Adrenal gland (tissue), 12 donors: ENCODE measurements around the gene AEBP1. TPM values are rescaled to one million over a fixed set of nuclear protein-coding genes. Genes with fewer than 3 reads are reported as not detected.

Source experiments
- DNase-seq, 7 donors: peaks; one replicate each; pipeline ENCODE4 v3.0.0-alpha.2; 2019 to 2020
- H3K27ac ChIP-seq, 5 donors: fragments of 200-600 bp; sonication (generic) in 4 of 5; 1 replicate in 3 of 5; 2 replicates in 2 of 5; pipeline versions ENCODE4 v1.5.1 to v1.8.0; 2016 to 2020; ENCODE audit warnings: mild to moderate bottlenecking in 1 of 5
- H3K27me3 ChIP-seq: fragments of 200-600 bp; 2 replicates; pipeline ENCODE4 v1.8.0; 2021
- H3K36me3 ChIP-seq, 2 donors: fragments of 200-600 bp; replicated peaks in 1 of 2; 1 replicate in 1 of 2; 2 replicates in 1 of 2; pipeline versions ENCODE4 v1.5.1 to v1.8.0; 2018 to 2022
- H3K4me1 ChIP-seq, 2 donors: fragments of 200-600 bp; replicated peaks in 1 of 2; 1 replicate in 1 of 2; 2 replicates in 1 of 2; pipeline versions ENCODE4 v1.5.1 to v1.8.0; 2018 to 2021
- H3K4me3 ChIP-seq, 4 donors: fragments of 200-600 bp; sonication (generic) in 3 of 4; one replicate each; pipeline ENCODE4 v1.5.1; 2016 to 2018
- H3K9me3 ChIP-seq, 3 donors: fragments of 200-600 bp; sonication (generic) in 1 of 3; replicated peaks in 1 of 3; 1 replicate in 2 of 3; 2 replicates in 1 of 3; pipeline versions ENCODE4 v1.5.1 to v1.8.0; 2016 to 2021
- POLR2A ChIP-seq, 2 donors: fragments of 450-650 bp; IDR thresholded peaks; one replicate each; pipeline ENCODE4 v1.6.1; 2017; ENCODE audit warnings: antibody characterized with exemption in 2 of 2, mild to moderate bottlenecking in 2 of 2, moderate library complexity in 1 of 2
- WGBS, 4 donors: extraction: QIAGEN DNeasy Blood & Tissue Kit in 2 of 4; methylation state at CpG; one replicate each; pipeline versions ENCODE4 v1.1.5 to v1.1.7; 2013 to 2017; 5-methylcytosine and 5-hydroxymethylcytosine counted together
- intact Hi-C, 2 donors: fragments of 100-400 bp; cut with DNase I; formaldehyde crosslinking; loops; one replicate each; pipeline versions ENCODE4 v1.14.1 to v1.15.0; 2022 to 2023
- polyA plus RNA-seq, 3 donors: library from polyadenylated mRNA; stranded (reverse); fragments of 200-250 nt in 2 of 3; fragments of 350-450 nt in 1 of 3; fragmentation: Illumina TruSeq in 1 of 3; extraction: RNeasy Lipid Tissue Mini Kit (QIAGEN cat#74804) in 1 of 3; gene quantifications; one replicate each; pipeline ENCODE4 v1.2.3, GENCODE V29; 2013 to 2014
- total RNA-seq, 9 donors: library from RNA; depleted of rRNA in 4 of 9; stranded (reverse); fragments of >200 nt in 4 of 9; fragments of 120-200 nt in 1 of 9; fragmentation: NEBNext Ultra II Directional in 1 of 9; extraction: Animal tissue kit (Norgen Biotek cat#: 25700) in 1 of 9; gene quantifications; one replicate each; pipeline versions ENCODE4 v1.1.0 to v1.2.4, GENCODE V29; 2013 to 2023
- TF ChIP-seq, protein P1 (sequence below), 6 experiments: fragments of 450-650 bp in 4 of 6; fragments of 200-600 bp in 2 of 6; sonication (generic) in 1 of 6; IDR thresholded peaks; 1 replicate in 5 of 6; 2 replicates in 1 of 6; pipeline versions ENCODE4 v1.5.1 to v1.8.0; 2016 to 2021; ENCODE audit warnings: antibody characterized with exemption in 6 of 6, mild to moderate bottlenecking in 2 of 6, moderate library complexity in 1 of 6
- donor health status: healthy with polysubstance abuse.
- donor health status: Bipolar disorder and iron deficiency.
- donor health status: DM: yes; HTN: yes; CAD: no.
- donor health status: DM: no; HTN: no; CAD: no.
- donor health status: DM: no; HTN: no; CAD: no.
- donor health status: DM: yes; HTN: yes; CAD: no.

AEBP1 gene
- total and polyA plus RNA-seq, 12 donors = 5.4 to 292 (median 127) TPM

DNA sequence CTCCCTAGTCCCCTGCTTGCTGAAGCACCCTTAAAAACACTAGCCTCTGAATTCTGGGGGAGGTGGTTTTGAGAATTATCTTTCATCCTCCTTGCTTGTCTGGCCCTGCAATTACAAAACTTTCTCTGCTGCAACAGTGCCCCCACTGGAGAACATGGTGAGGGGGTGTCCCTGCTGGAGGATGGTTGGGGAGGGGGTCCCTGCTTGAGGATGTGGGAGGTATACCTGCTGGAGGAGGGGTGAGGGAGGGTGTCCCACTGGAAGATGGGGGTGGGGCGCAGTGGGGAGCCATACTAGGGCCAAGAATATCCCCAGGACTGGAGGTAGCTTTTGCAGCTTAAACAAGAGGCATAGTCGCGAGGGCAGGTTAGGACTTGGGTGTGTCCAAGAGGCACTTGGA is 18.6 kb upstream of the AEBP1 start:
- DNase-seq = no peak
- peaks cover 0 to 1% of the 10 kb centered on the region in 2 donors for H3K36me3 ChIP-seq
- H3K4me1 ChIP-seq = peaks cover 11 to 13% of the 10 kb centered on the region in 2 donors
- H3K4me3 ChIP-seq = no peak overlapping the region
- no peaks in the 10 kb centered on the region for H3K27me3 ChIP-seq
- WGBS, 4 donors = 76 to 92% (median 83%) methylated on average over 3 of the region's 3 CpGs
- intact Hi-C loops = no loop called here
- TF ChIP-seq POLR2A (IDR thresholded peaks at IDR 0.05) = no peak
- TF ChIP-seq, protein P1, sequence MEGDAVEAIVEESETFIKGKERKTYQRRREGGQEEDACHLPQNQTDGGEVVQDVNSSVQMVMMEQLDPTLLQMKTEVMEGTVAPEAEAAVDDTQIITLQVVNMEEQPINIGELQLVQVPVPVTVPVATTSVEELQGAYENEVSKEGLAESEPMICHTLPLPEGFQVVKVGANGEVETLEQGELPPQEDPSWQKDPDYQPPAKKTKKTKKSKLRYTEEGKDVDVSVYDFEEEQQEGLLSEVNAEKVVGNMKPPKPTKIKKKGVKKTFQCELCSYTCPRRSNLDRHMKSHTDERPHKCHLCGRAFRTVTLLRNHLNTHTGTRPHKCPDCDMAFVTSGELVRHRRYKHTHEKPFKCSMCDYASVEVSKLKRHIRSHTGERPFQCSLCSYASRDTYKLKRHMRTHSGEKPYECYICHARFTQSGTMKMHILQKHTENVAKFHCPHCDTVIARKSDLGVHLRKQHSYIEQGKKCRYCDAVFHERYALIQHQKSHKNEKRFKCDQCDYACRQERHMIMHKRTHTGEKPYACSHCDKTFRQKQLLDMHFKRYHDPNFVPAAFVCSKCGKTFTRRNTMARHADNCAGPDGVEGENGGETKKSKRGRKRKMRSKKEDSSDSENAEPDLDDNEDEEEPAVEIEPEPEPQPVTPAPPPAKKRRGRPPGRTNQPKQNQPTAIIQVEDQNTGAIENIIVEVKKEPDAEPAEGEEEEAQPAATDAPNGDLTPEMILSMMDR (IDR thresholded peaks at IDR 0.05) = no peak
- H3K27ac ChIP-seq = peak overlapping the region in 2 of 5 donors; percentile 50 to 57
- H3K9me3 ChIP-seq = no peaks in the 10 kb centered on the region

DNA sequence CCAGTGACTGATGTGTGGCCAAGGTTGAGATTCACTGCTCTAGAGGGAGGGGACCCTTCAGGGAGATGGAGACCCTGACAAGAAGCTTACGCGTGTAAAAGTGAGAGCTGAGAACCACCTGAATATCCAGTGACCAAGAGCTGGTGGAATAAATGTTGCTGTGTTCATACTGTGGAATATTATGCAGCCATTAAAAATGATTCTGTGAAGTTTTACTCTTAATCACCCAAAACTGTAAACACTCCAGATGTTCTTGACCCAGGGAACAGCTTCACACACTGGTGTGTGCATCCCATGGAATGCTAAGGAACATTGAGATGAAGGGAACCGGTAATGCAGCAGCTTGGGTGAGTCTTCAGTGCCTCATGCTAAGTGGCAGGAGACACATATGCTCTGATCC is 17.5 kb upstream of the AEBP1 start:
- no peak for DNase-seq
- H3K27me3 ChIP-seq = no peaks in the 10 kb centered on the region
- H3K27ac ChIP-seq = peak overlapping the region in 2 of 5 donors; percentile 72 to 80
- no peaks in the 10 kb centered on the region for H3K36me3 ChIP-seq
- H3K4me3 ChIP-seq = no peak overlapping the region
- no peak for TF ChIP-seq POLR2A (IDR thresholded peaks at IDR 0.05)
- TF ChIP-seq, protein P1 (IDR thresholded peaks at IDR 0.05) = no peak
- H3K9me3 ChIP-seq = no peaks in the 10 kb centered on the region
- intact Hi-C loops = no loop called here
- WGBS, 4 donors = 96 to 98% (median 98%) methylated on average over 3 of the region's 3 CpGs
- peaks cover 3% of the 10 kb centered on the region in 2 donors for H3K4me1 ChIP-seq

GRCh38 chr7:44087911-44088838 is 16.0 kb upstream of the AEBP1 start:
- peak overlapping the region in 3 of 5 donors; percentile 21 to 80 (median 72) for H3K27ac ChIP-seq
- H3K4me1 ChIP-seq = peaks cover 0 to 3% of the 10 kb centered on the region in 2 donors
- DNase-seq = no peak
- intact Hi-C loops = no loop called here
- no peaks in the 10 kb centered on the region for H3K36me3 ChIP-seq
- no peaks in the 10 kb centered on the region for H3K9me3 ChIP-seq
- H3K4me3 ChIP-seq = no peak overlapping the region
- WGBS, 4 donors = 52 to 63% (median 56%) methylated on average over 20 of the region's 20 CpGs
- no peaks in the 10 kb centered on the region for H3K27me3 ChIP-seq
- TF ChIP-seq, protein P1 (IDR thresholded peaks at IDR 0.05) = no peak

DNA sequence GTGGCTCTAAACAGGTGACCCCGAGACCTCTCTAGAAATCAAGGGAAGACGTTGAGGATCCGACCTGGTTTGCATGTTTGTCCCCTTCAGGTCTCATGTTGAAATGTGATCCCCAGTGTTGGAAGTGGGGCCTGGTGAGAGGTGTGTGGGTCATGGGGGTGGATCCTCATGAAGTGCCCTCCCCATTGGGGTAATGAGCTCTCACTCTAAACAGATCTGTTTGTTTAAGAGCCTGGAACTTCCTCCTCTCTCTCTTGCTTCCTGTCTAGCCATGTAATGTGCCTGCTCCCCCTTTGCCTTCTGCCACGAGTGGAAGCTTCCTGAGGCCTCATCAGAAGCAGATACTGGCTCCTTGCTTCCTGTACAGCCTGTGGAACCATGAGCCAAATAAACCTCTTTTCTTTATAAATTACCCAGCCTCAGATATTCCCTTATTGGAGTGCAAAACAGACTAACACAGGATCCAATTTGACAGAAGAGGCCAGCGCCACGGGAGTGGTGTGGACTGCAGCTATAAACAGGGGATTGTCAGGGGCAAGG is 11.0 kb upstream of the AEBP1 start:
- H3K9me3 ChIP-seq = no peaks in the 10 kb centered on the region
- DNase-seq = no peak
- H3K27me3 ChIP-seq = no peaks in the 10 kb centered on the region
- no peak overlapping the region for H3K4me3 ChIP-seq
- H3K4me1 ChIP-seq = no peaks in the 10 kb centered on the region
- 78 to 82% (median 79%) methylated on average over 4 to 6 of the region's 6 CpGs for WGBS, 4 donors
- H3K36me3 ChIP-seq = no peaks in the 10 kb centered on the region
- intact Hi-C loops = no loop called here
- TF ChIP-seq POLR2A (IDR thresholded peaks at IDR 0.05) = no peak
- TF ChIP-seq, protein P1 (IDR thresholded peaks at IDR 0.05) = no peak
- H3K27ac ChIP-seq = peak overlapping the region in 1 of 5 donors; percentile 27
